H1 (cell line): Measurements from ENCODE around the gene LSM10. TPM values are rescaled to one million over a fixed set of nuclear protein-coding genes. Genes with fewer than 3 reads are reported as not detected.

Source experiments
- CTCF ChIA-PET: fragments of 300-600 bp; sonication (Branson Sonifier 250); formaldehyde crosslinking; loops from one replicate; lab custom pipeline; 2021; ENCODE audit not compliant: partially characterized antibody; lab: Charles Lee
- POLR2A ChIA-PET: fragments of 300-600 bp; sonication (Branson Sonifier 250); formaldehyde crosslinking; loops from one replicate; lab custom pipeline; 2021; ENCODE audit warnings: inconsistent platforms; ENCODE audit not compliant: partially characterized antibody; lab: Charles Lee
- DNase-seq, 2 experiments: peaks; one replicate each; pipeline versions ENCODE4 v3.0.0 to v3.0.0-alpha.2; 2010 to 2022; ENCODE audit warnings: low spot score in 2 of 2, low read depth in 1 of 2, mixed read lengths in 1 of 2
- FAIRE-seq: peaks from 2 replicates; lab custom pipeline; 2011; peaks lifted over from hg19 to GRCh38; lab: Jason Lieb, UNC
- H2AFZ ChIP-seq: 2 replicates; pipeline ENCODE4 v1.8.1; 2012; ENCODE audit warnings: low read length, inconsistent platforms
- H2AK5ac ChIP-seq: 2 replicates; pipeline ENCODE4 v1.6.1; 2013; ENCODE audit warnings: low read depth, low read length
- H2BK120ac ChIP-seq: replicated peaks from 2 replicates; pipeline ENCODE3; 2013; ENCODE audit warnings: low read depth, low read length, inconsistent platforms
- H2BK12ac ChIP-seq: 2 replicates; pipeline ENCODE4 v1.6.1; 2013; ENCODE audit warnings: low read depth, low read length
- H2BK15ac ChIP-seq: 2 replicates; pipeline ENCODE4 v1.6.1; 2013; ENCODE audit warnings: low read length
- H2BK20ac ChIP-seq: 2 replicates; pipeline ENCODE4 v1.6.1; 2013; ENCODE audit warnings: low read length
- H2BK5ac ChIP-seq: 2 replicates; pipeline ENCODE4 v1.6.1; 2013; ENCODE audit warnings: low read depth, low read length
- H3K14ac ChIP-seq: 2 replicates; pipeline ENCODE4 v1.6.1; 2013; ENCODE audit warnings: inconsistent platforms; ENCODE audit not compliant: insufficient read length
- H3K18ac ChIP-seq: 2 replicates; pipeline ENCODE4 v1.6.1; 2013; ENCODE audit warnings: low read length; ENCODE audit errors: extremely low read depth
- H3K23ac ChIP-seq: 2 replicates; pipeline ENCODE4 v1.6.1; 2013; ENCODE audit warnings: inconsistent platforms; ENCODE audit not compliant: insufficient read length
- H3K23me2 ChIP-seq: 2 replicates; pipeline ENCODE4 v1.6.1; 2013; ENCODE audit warnings: low read depth, low read length
- H3K27ac ChIP-seq: 2 replicates; pipeline ENCODE4 v1.6.1; 2011; ENCODE audit warnings: low read depth, low read length, inconsistent platforms
- H3K27me3 ChIP-seq, 4 experiments: replicated peaks in 1 of 4; 1 replicate in 1 of 4; 2 replicates in 3 of 4; pipeline versions ENCODE4 v1.6.1 to v1.8.1; 2011 to 2013; ENCODE audit warnings: low read length in 3 of 4, mild to moderate bottlenecking in 3 of 4, inconsistent platforms in 2 of 4, mixed read lengths in 2 of 4, moderate library complexity in 1 of 4; ENCODE audit not compliant: control insufficient read depth in 3 of 4, insufficient read depth in 3 of 4; ENCODE audit errors: extremely low read depth in 1 of 4
- H3K36me3 ChIP-seq, 4 experiments: 2 replicates each; pipeline versions ENCODE4 v1.6.1 to v1.8.1; 2011 to 2013; ENCODE audit warnings: mild to moderate bottlenecking in 4 of 4, low read length in 3 of 4, moderate library complexity in 2 of 4, control low read depth in 1 of 4, inconsistent platforms in 1 of 4; ENCODE audit not compliant: insufficient read depth in 4 of 4, control insufficient read depth in 2 of 4
- H3K4ac ChIP-seq: replicated peaks from 2 replicates; pipeline ENCODE3; 2013; ENCODE audit warnings: low read length, low read depth, mixed read lengths, inconsistent platforms; ENCODE audit not compliant: insufficient read length
- H3K4me1 ChIP-seq, 4 experiments: replicated peaks in 1 of 4; 1 replicate in 1 of 4; 2 replicates in 3 of 4; pipeline versions ENCODE4 v1.6.1 to v1.8.1; 2011 to 2013; ENCODE audit warnings: low read length in 3 of 4, inconsistent platforms in 2 of 4, mixed read lengths in 1 of 4; ENCODE audit not compliant: insufficient read depth in 4 of 4, control insufficient read depth in 3 of 4
- H3K4me2 ChIP-seq, 2 experiments: 2 replicates each; pipeline versions ENCODE4 v1.6.1 to v1.8.1; 2011 to 2013; ENCODE audit warnings: low read depth in 2 of 2, low read length in 2 of 2, control low read depth in 1 of 2, inconsistent platforms in 1 of 2, mild to moderate bottlenecking in 1 of 2; ENCODE audit not compliant: insufficient read depth in 1 of 2
- H3K4me3 ChIP-seq, 4 experiments: fragments of 200-600, 300-600 bp in 1 of 4; sonication (generic), shearing (Covaris generic), sonication (Bioruptor Twin) in 1 of 4; 2 replicates each; pipeline versions ENCODE4 v1.5.1 to v1.8.1; 2011 to 2016; ENCODE audit warnings: low read length in 4 of 4, low read depth in 3 of 4, control low read depth in 2 of 4, inconsistent platforms in 2 of 4, mild to moderate bottlenecking in 2 of 4, mixed read lengths in 1 of 4, moderate library complexity in 1 of 4; ENCODE audit not compliant: insufficient read depth in 2 of 4; ENCODE audit errors: extremely low read depth in 1 of 4
- H3K56ac ChIP-seq: replicated peaks from 2 replicates; pipeline ENCODE3; 2013; ENCODE audit warnings: low read depth, mild to moderate bottlenecking, mixed read lengths, low read length, inconsistent platforms; ENCODE audit not compliant: insufficient read length
- H3K79me1 ChIP-seq: 2 replicates; pipeline ENCODE4 v1.6.1; 2013; ENCODE audit warnings: low read depth, low read length, control low read depth
- H3K79me2 ChIP-seq, 2 experiments: 2 replicates each; pipeline versions ENCODE4 v1.6.1 to v1.8.1; 2012 to 2013; ENCODE audit warnings: low read length in 2 of 2, mild to moderate bottlenecking in 2 of 2, inconsistent platforms in 1 of 2; ENCODE audit not compliant: insufficient read depth in 2 of 2, control insufficient read depth in 1 of 2
- H3K9ac ChIP-seq, 4 experiments: replicated peaks in 1 of 4; 1 replicate in 1 of 4; 2 replicates in 3 of 4; pipeline versions ENCODE4 v1.6.1 to v1.8.1; 2011 to 2013; ENCODE audit warnings: low read depth in 3 of 4, low read length in 3 of 4, control low read depth in 2 of 4, mild to moderate bottlenecking in 2 of 4, moderate library complexity in 2 of 4, inconsistent platforms in 1 of 4; ENCODE audit errors: extremely low read depth in 1 of 4
- H3K9me3 ChIP-seq, 2 experiments: 2 replicates each; pipeline versions ENCODE4 v1.6.1 to v1.8.1; 2012 to 2013; ENCODE audit warnings: mild to moderate bottlenecking in 2 of 2, moderate library complexity in 2 of 2, control low read depth in 1 of 2, inconsistent platforms in 1 of 2, low read depth in 1 of 2, low read length in 1 of 2, mixed read lengths in 1 of 2; ENCODE audit not compliant: insufficient read depth in 2 of 2
- H4K20me1 ChIP-seq, 2 experiments: replicated peaks in 1 of 2; 2 replicates each; pipeline versions ENCODE3 to v1.8.1; 2011 to 2013; ENCODE audit warnings: inconsistent platforms in 2 of 2, low read length in 2 of 2, mild to moderate bottlenecking in 1 of 2; ENCODE audit not compliant: insufficient read depth in 2 of 2, control insufficient read depth in 1 of 2
- H4K5ac ChIP-seq: 2 replicates; pipeline ENCODE4 v1.6.1; 2013; ENCODE audit warnings: low read length, low read depth, mixed read lengths, inconsistent platforms; ENCODE audit not compliant: insufficient read length
- H4K8ac ChIP-seq: 2 replicates; pipeline ENCODE4 v1.8.0; 2013; ENCODE audit warnings: mild to moderate bottlenecking, moderate library complexity, low read length, inconsistent platforms; ENCODE audit not compliant: insufficient read depth; ENCODE audit errors: extremely low read depth
- H4K91ac ChIP-seq: replicated peaks from 2 replicates; pipeline ENCODE3; 2013; ENCODE audit warnings: low read length, mixed read lengths, inconsistent platforms; ENCODE audit not compliant: insufficient read length
- CBX5 ChIP-seq: fragments of 300-800, 300-1000 bp; sonication (generic); IDR thresholded peaks from 2 replicates; pipeline ENCODE4 v1.7.1; 2016; ENCODE audit warnings: antibody characterized with exemption, low read length, low read depth
- CHD1 ChIP-seq: IDR thresholded peaks from 2 replicates; pipeline ENCODE4 v1.6.1; 2012; ENCODE audit warnings: low read depth, low read length, improper control_type of control experiment
- EGR1 ChIP-seq: IDR thresholded peaks from 2 replicates; pipeline ENCODE4 v1.6.1; 2011; ENCODE audit warnings: low read depth, low read length, borderline replicate concordance
- FOSL1 ChIP-seq: IDR thresholded peaks from 2 replicates; pipeline ENCODE4 v1.6.1; 2011; ENCODE audit warnings: mild to moderate bottlenecking, low read depth, low read length, moderate library complexity; ENCODE audit not compliant: insufficient read depth
- NRF1 ChIP-seq: IDR thresholded peaks from 2 replicates; pipeline ENCODE4 v1.6.1; 2011; ENCODE audit warnings: mild to moderate bottlenecking, low read depth, low read length, improper control_type of control experiment
- SAP30 ChIP-seq: fragments of 300-600 bp; sonication (generic); IDR thresholded peaks from 2 replicates; pipeline ENCODE4 v1.7.1; 2012; ENCODE audit warnings: low read length, moderate library complexity, mild to moderate bottlenecking, inconsistent platforms; ENCODE audit not compliant: insufficient read depth, insufficient replicate concordance
- USF2 ChIP-seq: IDR thresholded peaks from 2 replicates; pipeline ENCODE4 v1.6.1; 2011; ENCODE audit warnings: low read length, improper control_type of control experiment
- WGBS, 2 experiments: shearing (Covaris generic) in 1 of 2; methylation state at CpG; one replicate each; pipeline versions ENCODE4 v1.1.6 to v1.1.7; 2013 to 2015; ENCODE audit warnings: low lambda C conversion rate in 2 of 2, mixed read lengths in 2 of 2, inconsistent platforms in 1 of 2, low coverage in 1 of 2, missing lambda C conversion rate in 1 of 2; ENCODE audit not compliant: insufficient replicate concordance in 2 of 2, insufficient coverage in 1 of 2, insufficient read length in 1 of 2; ENCODE audit errors: extremely low coverage in 1 of 2, missing lambda C conversion rate in 1 of 2; 5-methylcytosine and 5-hydroxymethylcytosine counted together
- polyA plus RNA-seq, 7 experiments: library from polyadenylated mRNA; depleted of rRNA in 3 of 7; stranded (reverse) in 5 of 7; unstranded in 2 of 7; fragments of >200 nt in 5 of 7; fragments of 200-250 nt in 2 of 7; gene quantifications; 1 replicate in 5 of 7; 2 replicates in 1 of 7; 4 replicates in 1 of 7; pipeline versions ENCODE4 v1.2.1 to v1.2.3, GENCODE V29; 2011 to 2013; ENCODE audit warnings: missing spikeins in 2 of 7, mixed read lengths in 2 of 7
- total RNA-seq: library from RNA; stranded (reverse); fragmentation: NEBNext Ultra II Directional; extraction: Animal tissue kit (Norgen Biotek cat#: 25700); gene quantifications from 2 replicates; pipeline ENCODE4 v1.2.1, GENCODE V29; 2021

LSM10 gene
- total and polyA plus RNA-seq, 2 of the 8 experiments (the other 6 are each of a cell fraction or from before 2014, with no cell fraction given): 59.5 to 140 TPM

- FAIRE-seq (no peak), DNase-seq (no peak)
- H3K23ac ChIP-seq: no peak overlapping the region
- H3K4me2 ChIP-seq: no peak overlapping the region
- no peak overlapping the region for H3K4ac ChIP-seq
- H4K91ac ChIP-seq: no peak overlapping the region
- H4K20me1 ChIP-seq: no peaks in the 10 kb centered on the region
- no peak overlapping the region for H4K8ac ChIP-seq
- H3K79me1 ChIP-seq: no peaks in the 10 kb centered on the region; the same call in 1 of the 2 replicates
- no peak overlapping the region for H2BK15ac ChIP-seq
- no peak overlapping the region for H3K56ac ChIP-seq
- H3K18ac ChIP-seq: no peak overlapping the region
- H3K4me3 ChIP-seq: no peak overlapping the region
- H2AFZ ChIP-seq: no peak overlapping the region
- H3K23me2 ChIP-seq: no peaks in the 10 kb centered on the region; the same call in 1 of the 2 replicates
- no peak overlapping the region for H2BK20ac ChIP-seq
- H2BK12ac ChIP-seq: no peak overlapping the region
- H3K4me1 ChIP-seq: peaks cover 0 to 3% (median 0%) of the 10 kb centered on the region in 4 experiments; a peak in 1 of 7 replicates
- POLR2A ChIA-PET: interaction anchor here (0.6 to 1.5 kb wide), 4 partner anchors 11 to 40 kb away, joined by 3 to 4 read pairs (median 3); no protein-coding TSS in a partner anchor
- no peak overlapping the region for H4K5ac ChIP-seq
- no peaks in the 10 kb centered on the region for H3K27me3 ChIP-seq
- H2AK5ac ChIP-seq: no peak overlapping the region
- H2BK5ac ChIP-seq: no peak overlapping the region
- CTCF ChIA-PET: interaction anchor here (0.6 to 2.0 kb wide), 4 partner anchors 11 to 66 kb away, joined by 3 to 5 read pairs (median 4); no protein-coding TSS in a partner anchor
- whole genome bisulfite sequencing, 2 experiments: 95% methylated on average over 2 of the region's 2 CpGs; no CpG with 5 or more reads in 1 of the 2 experiments
- H2BK120ac ChIP-seq: no peak overlapping the region
- no peak overlapping the region for H3K27ac ChIP-seq
- H3K14ac ChIP-seq: no peak overlapping the region
- H3K9me3 ChIP-seq: no peaks in the 10 kb centered on the region
- H3K9ac ChIP-seq: no peak overlapping the region
- no peaks in the 10 kb centered on the region for H3K79me2 ChIP-seq
- H3K36me3 ChIP-seq: peaks cover 0 to 2% (median 0%) of the 10 kb centered on the region in 4 experiments; a peak in 3 of 8 replicates
- TF ChIP-seq SAP30: no peak
- TF ChIP-seq EGR1: no peak
- no peak for TF ChIP-seq CHD1
- no peak for TF ChIP-seq NRF1
- no peak for TF ChIP-seq FOSL1
- no peak for TF ChIP-seq USF2
- TF ChIP-seq CBX5: no peak
These were observed 10.8 kb upstream of the LSM10 start for GRCh38 chr1:36408479-36408878.
